Measurements from ENCODE around the gene MAP3K6.

DNA sequence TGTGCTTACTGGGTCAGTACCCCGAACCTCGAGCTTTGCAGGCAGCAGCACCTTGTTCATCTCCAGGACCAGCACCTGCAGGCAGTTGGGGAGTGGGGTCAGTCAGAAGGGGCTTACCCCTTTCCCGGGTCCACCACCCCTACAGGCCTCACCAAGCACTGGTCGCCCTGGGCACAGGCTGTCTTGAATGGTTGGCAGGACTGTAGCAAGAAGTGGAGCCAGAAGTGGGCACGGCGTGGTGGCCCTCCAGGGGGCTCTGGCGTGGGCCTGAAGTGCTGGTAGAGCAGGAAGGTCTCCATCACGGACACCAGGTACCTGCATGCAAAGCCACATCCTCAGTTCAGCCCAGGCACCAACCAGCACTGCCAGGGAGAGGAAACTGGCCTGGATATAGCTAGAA lies 5.2 kb downstream of the MAP3K6 start:
- TF ChIP-seq CTCF (IDR thresholded peaks at IDR 0.05; ENCODE audit: low read depth, low read length, missing input control) (no peak), FOXA1 (IDR thresholded peaks at IDR 0.05) (no peak), EGR1 (IDR thresholded peaks at IDR 0.05; ENCODE audit: low read depth in 2 of 2) (no peak), RXRA (IDR thresholded peaks at IDR 0.05) (no peak), MAX (IDR thresholded peaks at IDR 0.05) (no peak), RAD21 (IDR thresholded peaks at IDR 0.05) (no peak), YY1 (IDR thresholded peaks at IDR 0.05) (no peak), SP1 (IDR thresholded peaks at IDR 0.05) (no peak), GABPA (IDR thresholded peaks at IDR 0.05 in 1 of 2, conservative IDR thresholded peaks at IDR 0.05 in 1 of 2) (no peak)
- TF ChIP-seq, protein P1, sequence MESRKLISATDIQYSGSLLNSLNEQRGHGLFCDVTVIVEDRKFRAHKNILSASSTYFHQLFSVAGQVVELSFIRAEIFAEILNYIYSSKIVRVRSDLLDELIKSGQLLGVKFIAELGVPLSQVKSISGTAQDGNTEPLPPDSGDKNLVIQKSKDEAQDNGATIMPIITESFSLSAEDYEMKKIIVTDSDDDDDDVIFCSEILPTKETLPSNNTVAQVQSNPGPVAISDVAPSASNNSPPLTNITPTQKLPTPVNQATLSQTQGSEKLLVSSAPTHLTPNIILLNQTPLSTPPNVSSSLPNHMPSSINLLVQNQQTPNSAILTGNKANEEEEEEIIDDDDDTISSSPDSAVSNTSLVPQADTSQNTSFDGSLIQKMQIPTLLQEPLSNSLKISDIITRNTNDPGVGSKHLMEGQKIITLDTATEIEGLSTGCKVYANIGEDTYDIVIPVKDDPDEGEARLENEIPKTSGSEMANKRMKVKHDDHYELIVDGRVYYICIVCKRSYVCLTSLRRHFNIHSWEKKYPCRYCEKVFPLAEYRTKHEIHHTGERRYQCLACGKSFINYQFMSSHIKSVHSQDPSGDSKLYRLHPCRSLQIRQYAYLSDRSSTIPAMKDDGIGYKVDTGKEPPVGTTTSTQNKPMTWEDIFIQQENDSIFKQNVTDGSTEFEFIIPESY (IDR thresholded peaks at IDR 0.05), result no peak
- TF ChIP-seq, protein P2, sequence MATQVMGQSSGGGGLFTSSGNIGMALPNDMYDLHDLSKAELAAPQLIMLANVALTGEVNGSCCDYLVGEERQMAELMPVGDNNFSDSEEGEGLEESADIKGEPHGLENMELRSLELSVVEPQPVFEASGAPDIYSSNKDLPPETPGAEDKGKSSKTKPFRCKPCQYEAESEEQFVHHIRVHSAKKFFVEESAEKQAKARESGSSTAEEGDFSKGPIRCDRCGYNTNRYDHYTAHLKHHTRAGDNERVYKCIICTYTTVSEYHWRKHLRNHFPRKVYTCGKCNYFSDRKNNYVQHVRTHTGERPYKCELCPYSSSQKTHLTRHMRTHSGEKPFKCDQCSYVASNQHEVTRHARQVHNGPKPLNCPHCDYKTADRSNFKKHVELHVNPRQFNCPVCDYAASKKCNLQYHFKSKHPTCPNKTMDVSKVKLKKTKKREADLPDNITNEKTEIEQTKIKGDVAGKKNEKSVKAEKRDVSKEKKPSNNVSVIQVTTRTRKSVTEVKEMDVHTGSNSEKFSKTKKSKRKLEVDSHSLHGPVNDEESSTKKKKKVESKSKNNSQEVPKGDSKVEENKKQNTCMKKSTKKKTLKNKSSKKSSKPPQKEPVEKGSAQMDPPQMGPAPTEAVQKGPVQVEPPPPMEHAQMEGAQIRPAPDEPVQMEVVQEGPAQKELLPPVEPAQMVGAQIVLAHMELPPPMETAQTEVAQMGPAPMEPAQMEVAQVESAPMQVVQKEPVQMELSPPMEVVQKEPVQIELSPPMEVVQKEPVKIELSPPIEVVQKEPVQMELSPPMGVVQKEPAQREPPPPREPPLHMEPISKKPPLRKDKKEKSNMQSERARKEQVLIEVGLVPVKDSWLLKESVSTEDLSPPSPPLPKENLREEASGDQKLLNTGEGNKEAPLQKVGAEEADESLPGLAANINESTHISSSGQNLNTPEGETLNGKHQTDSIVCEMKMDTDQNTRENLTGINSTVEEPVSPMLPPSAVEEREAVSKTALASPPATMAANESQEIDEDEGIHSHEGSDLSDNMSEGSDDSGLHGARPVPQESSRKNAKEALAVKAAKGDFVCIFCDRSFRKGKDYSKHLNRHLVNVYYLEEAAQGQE (IDR thresholded peaks at IDR 0.05), result no peak

Measured in liver (tissue), 3 donors.